Fibroblast of skin of right quadriceps (primary cell): Measurements from ENCODE around the gene ZMIZ1.

Experiments used
- DNase-seq: peaks from one replicate; pipeline ENCODE4 v3.0.0-alpha.2; 2013

Gene ZMIZ1

GRCh38 chr10:79298403-79299244, 229.9 kb downstream of the ZMIZ1 start:
- DNase-seq, result peak; percentile 93

DNA sequence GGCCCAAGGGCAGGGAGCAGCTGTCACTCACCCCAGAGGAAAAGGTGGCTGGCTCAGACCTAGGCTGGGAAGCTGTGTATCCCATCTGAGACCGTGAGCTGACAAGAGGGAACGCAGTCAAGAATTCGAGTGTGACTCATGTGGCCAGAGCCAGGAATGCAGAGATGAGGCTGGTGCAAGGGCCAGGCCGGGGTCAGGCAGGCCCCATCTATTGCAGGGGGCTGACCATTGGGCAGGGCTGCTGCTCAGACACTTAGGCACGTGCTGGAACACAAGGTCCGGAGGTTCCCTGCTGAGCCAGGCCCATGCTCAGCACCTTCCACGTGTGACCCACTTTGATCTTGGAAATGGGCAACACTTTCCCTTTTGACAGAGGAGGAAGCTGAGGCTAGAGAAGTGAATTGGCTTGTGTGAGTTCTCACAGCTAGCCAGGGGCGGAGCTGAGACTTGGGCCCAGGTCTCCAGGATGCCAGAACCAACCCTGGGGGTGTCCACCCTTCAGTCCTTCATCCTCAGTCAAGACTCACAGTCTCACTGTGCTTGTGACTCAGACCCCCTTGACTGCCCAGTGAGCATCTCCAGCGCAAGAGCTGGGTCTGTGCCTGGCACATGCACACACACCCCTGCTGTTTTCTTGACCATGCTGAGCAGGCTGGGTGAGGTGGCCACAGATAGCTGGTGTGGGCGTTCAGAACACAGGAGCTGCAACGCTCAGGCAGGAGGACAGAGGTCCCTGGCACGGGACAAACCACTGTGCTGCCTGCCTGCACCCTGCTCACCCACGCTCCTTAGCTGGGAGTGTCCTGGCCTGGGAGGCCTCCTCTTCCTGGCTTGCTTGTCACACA, 230.9 kb downstream of the ZMIZ1 start:
- DNase-seq, result peak; percentile 32

- no peak for DNase-seq
These were observed 231.9 kb downstream of the ZMIZ1 start for GRCh38 chr10:79300711-79301110.

DNA sequence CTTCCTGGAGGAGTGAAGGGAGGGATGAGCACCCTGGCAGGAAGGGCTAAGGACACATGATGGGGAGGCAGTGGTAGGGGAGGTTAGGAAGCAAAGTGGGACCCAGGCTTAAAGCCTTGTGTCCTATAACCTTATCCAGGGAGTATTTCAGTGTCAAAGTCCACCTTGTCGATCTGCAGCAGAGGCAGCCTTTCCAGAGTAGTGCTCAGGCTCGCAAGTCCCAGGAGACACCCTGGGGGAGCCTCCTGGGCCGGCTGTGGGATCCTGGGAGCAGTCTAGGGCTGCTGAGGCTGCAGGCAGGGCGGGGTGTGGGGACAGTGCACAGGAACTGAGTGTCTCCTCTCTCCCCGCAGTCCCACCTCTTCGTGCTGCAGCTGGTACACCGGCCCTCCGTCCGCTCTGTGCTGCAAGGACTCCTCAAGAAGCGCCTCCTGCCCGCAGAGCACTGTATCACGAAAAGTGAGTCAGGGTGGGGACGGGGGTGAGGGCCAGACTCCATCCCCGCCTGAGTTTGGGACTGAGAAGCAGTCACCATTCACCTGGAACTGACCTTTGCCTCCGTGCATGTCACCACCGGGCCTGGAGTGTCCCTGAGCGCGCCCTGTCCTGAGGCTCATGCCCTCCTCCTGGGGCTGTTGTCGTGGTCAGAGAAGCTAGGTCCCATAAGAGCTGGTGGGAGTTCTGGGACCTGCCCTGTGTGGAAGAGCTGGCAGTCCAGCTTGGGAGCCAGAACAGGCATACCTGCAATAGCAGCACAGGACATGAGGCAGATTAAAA, 233.2 kb downstream of the ZMIZ1 start:
- no peak for DNase-seq

DNA sequence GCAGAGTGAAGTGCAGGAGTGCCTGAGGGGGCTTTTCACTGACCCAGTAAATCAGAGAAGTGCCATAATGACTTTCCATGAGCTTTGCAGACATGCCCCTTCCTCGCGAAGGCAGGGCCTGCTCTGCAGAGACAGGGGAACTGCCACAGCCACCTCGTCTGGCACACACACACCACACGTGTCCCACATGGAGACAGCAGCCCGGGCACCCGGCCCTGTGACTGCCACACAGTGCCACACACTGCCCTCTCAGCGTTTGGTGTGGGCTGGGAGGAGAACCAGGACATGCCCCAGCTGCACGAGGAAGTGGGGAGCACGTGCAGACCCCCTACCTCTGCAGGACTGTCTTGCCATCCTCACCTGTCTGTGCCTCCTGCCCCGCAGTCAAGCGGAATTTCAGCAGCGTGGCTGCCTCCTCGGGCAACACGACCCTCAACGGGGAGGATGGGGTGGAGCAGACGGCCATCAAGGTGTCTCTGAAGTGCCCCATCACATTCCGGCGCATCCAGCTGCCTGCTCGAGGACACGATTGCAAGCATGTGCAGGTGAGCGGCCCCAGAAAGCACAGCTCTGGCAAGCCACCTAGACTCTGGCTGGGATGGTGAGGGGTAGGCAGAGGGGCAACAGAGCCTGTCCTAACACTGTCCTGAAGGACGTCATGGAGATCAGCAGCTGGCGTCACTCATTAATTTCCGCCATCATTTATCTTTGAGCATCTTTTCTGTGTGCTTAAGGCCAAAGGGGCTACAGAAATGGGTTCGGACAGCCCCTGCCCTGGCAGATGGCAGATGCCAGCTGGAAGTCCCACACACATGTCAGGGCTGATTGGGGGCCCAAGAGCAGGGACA, 235.1 kb downstream of the ZMIZ1 start:
- DNase-seq, result no peak

GRCh38 chr10:79304479-79305087, 235.8 kb downstream of the ZMIZ1 start:
- DNase-seq, result no peak

DNA sequence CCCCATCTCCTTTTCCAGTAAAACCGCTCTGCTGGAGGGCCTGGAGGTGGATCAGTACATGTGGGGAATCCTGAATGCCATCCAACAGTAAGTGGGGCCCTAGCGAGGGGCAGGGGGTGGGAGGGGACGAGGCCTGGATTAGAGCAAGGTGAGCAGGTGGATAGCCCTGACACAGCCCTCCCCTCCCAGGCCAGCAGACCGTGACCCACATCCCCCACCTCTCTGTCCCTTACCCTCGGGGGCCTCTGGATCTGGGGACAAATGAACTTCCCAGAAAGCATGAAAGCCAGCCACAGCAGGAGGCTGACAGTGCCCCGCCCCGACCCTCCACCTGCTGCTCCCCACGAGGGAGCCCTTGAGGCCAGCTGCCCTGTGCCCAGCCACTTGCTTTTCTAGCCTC, 236.7 kb downstream of the ZMIZ1 start:
- DNase-seq, result no peak

DNA sequence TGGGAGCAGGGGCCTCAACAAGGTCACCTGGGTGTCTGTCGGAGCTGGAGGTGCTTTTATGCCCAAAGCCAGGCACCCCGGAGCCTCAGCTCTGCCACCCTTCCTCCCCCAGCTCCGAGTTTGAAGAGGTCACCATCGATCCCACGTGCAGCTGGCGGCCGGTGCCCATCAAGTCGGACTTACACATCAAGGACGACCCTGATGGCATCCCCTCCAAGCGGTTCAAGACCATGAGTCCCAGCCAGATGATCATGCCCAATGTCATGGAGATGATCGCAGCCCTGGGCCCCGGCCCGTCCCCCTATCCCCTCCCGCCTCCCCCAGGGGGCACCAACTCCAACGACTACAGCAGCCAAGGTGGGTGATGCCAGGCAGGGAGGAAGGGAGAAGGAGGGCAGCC, 237.2 kb downstream of the ZMIZ1 start:
- no peak for DNase-seq

GRCh38 chr10:79306644-79307220, 238.0 kb downstream of the ZMIZ1 start:
- no peak for DNase-seq

DNA sequence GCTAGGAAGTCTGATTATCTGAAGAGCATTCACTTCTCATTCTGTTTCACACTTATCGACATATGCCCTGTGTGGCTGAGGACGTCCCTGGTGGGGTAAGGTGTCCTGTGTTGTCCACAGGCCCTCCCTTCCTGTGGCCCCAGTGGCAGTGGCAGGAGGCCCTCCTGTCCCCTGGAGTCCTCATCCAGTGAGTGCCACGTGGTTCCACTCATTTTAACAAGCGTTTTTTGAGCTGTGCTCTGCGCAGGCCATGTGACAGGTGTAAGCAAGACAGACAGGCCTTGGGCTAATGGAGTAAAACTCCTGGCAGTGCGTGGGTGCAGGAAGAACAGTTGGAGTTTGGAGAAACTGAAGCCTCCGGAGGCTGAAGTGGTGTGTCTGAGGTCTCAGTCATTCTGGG, 239.2 kb downstream of the ZMIZ1 start:
- no peak for DNase-seq

DNA sequence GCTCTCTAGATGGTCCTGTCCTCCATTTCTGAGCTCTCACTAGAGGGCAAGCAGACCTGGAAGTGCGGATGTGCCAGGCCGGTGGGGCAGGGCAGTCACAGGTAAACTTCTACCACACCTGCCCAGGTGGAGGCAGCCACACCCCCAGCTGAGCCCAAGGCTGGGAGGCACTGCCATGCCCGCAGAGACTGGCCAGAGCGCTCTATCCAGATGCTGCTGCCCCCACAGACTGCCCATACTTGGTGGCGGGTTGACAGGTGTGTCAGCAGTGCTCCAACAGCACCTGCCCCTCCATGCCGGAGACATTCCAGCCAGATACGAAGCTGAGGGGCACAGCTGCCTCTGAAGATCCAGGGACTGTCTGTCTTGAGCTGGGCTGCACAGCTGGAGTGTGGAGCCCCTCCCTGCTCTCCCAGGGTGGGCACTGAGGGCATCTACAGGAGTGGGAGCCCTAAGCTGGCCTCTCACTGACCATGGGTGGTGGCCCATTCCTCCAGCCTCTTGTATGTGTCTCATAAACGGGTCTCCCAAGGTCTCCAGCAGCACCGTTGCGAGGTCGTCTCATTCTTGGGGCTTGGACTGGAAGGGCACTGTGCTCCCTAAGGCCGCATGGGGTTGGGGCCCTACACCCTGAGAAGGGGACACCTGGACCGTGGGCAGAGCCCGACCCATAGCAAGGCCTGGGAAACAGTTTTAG, 240.4 kb downstream of the ZMIZ1 start:
- no peak for DNase-seq

GRCh38 chr10:79310200-79310865, 241.6 kb downstream of the ZMIZ1 start:
- DNase-seq, result no peak

- DNase-seq, result no peak
These were observed 242.3 kb downstream of the ZMIZ1 start for GRCh38 chr10:79310911-79311573.

DNA sequence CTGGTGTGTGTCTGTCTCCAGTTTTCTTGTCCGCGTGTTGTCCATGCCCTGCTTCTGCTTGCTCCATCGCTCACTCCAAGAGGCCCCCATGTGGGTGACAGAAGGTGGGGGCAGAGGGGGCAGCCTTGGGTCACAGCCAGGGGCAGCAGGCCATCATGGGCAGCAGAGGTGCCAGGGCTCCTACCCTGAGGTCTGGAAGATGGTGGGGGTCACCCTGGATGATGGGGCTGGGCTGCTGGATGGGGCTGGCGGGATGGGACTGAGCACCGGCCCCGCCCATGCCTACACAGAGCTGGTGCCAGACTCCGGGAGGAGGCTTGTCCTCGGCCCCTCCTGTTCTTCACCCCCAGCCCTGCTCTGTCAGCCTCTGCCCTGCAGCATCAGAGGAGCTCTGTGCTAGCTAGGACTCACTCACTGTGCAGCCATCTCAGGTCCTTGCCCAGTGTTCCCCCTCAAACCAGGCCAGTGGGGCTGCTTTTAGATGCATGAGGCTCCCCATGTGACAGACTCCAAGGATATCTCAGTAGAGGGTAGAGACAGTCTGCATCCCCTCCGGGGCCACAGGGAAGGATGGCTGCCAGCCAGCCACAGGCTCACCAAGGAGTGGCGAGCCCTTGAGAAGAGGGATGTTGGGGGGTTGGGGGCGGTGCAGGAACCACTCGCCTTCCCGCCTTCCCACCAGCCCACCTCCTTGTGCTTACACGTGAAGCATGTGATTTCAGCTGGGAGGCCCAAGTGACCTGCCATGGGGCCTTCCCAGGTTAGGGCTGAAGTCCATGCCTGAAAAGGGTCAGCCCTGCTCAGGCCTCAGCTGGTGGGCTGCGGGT, 243.0 kb downstream of the ZMIZ1 start:
- DNase-seq, result no peak

DNA sequence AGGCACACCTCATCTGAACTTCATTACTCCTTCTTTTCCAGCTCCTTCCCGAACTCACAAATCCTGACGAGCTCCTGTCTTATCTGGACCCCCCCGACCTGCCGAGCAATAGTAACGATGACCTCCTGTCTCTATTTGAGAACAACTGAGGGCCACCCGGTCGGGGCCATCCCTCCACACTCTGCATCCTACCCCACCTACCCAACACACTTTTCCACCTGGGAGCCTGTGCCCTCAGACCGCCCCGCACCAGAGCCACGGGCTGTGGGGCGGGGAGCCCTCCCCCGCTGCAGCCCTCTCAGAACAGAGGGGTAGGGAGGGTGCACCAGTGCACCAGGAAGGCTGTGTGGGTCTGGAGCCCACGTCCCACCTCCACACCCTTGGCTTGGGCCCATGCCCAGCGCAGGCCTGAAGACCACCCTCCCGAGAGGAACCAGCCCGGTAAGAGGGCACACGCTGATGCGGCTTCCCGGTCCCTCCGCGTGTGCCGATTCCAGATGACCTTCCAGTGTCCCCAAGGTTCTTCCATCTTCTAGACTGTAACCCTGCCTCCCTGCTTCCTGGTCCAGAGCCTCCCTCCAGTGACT, 243.9 kb downstream of the ZMIZ1 start:
- DNase-seq, result no peak

- no peak for DNase-seq
These were observed 244.6 kb downstream of the ZMIZ1 start for GRCh38 chr10:79313320-79313719.

DNA sequence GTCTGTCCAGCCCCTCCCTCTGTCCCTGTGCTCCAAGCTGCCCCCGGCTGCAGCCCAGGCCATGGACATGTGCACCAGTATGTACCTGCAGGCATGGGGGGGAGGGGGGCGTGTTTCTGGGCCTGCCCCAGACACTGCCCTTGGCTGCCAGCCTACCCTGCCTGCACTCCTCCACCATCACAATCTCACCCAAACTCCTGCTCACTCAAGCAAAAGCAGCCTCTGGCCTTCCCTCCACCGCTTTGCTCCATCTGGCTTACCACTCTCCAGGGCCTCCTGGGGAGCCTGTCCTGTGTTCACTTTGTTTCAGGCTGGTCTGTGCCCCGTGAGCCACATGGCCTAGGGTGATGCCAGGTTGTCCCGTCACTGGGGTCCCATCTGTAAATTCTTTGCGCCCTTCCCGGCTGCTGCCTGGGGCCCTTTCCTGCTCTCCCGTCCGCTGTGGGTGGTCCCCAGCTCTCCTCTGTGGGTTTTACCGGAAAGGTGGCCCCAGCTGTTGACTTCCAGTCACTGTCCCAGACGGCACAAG, 245.2 kb downstream of the ZMIZ1 start:
- DNase-seq, result no peak
